ENCODE data around the gene PATZ1.
"Not testable (repeated sequence)": the region's sequence is repeated elsewhere in the genome, so short reads cannot be mapped to it uniquely, and the experiment has no call there.

PATZ1 gene

DNA sequence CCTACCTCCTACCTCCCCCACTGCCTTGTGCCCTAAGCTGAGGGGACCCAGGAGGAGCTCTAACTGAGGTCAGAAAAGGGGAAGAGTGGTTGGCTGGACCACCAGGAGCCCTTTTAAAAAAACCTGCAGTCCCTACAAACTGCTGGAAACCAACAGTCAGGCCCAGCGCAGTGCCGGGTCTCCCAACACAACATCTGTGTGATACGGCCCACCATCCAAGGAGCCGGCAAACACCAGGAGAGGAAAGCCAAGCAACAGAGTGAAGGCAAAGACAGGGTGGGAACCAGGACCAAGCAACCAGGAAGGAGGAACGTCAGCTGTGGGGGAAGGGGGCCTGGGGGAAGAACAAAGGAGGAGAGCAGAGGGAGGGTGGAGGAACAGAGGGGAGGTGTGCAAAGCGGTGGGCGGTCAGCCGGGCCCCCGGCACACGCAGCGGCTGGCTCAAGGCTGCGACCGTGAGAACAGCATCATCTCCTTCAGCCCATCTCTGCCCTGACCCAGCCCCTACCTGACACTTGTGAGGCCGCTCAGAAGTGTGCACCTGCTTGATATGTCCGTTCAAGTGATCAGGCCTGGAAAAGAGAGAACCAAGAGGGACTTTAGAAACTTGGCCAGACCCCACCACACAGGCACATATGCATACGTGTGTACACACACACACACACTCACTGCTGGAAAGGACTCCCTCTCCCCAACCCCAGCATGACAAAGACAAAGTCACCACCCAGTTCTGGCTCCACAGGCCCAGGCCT, 3.6 kb downstream of the PATZ1 start:
- no peak for DNase-seq

DNA sequence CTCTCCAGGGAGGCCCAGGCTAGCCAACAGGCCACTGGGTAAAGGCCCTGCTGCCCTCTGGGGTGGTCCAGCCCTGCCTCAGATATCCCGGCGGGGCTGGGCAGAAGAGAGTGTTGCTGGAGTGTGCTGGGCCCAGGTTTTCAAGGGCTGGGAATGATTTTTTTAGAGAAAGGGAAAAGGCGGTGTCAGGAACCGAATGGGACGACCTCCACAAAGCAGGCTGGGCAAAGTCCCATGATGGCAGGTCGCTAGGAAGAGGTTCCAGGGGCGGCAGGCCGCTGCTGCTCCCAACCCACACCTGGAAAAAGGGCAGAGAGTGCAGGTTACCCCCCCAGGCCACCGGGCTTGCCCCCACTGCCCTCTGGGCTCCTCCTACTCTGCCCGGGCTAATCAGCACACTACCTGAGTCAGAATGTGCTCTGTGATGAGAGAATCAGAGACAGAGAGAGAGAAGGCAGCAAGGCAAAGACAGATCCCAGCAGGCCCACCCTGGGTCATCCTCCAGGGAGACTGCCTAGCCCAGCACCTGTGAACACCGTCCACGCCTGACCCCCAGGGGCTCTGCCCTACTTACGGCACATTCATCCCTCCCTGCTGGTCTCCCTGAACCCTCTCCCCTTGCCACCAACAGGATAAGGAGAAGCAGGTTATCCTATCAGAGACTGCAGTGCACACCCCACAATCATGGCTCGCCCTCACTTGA, 4.6 kb downstream of the PATZ1 start:
- DNase-seq: no peak

DNA sequence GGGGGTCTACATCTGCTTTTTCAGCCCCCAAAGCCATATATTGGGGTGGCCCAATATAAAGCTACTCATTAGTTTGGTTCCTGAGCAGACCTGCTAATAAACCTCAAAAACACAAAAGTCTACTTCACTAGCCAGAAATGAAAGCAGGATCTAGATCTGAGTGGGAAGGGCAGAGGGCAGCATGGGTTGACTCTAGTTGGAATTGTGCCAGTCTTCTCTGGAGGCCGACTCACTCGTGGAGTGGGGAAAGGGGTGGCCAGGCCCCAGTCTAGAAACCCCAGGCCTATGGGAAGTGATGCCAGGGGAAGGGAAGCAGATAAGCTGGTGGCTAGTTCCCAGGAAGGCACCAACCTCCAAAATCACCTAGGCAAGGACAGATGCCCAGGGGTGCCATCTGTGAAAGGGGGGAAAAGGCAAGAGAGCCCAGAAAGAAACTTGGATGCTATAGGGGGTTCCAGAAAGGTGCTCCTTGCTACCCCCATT, 5.3 kb downstream of the PATZ1 start:
- no peak for DNase-seq

DNA sequence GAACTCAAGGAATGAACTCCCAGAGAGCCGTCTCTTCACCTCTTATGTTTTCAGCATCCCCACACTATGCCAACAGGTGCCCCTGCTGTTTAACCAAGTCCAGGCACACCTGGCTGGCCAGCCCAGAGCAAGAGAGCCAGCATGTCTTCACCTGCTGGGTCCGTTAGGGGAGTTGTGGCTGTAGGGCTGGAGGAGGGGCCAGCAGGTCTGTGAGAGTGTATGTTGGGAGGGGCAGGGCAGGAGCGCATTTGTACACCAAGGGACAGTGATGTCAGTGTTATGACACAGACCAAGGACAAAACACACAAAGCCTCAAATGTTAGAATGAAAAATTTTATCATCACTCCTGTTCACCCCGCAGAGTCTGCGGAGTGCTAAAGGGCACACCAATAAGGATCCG, 5.8 kb downstream of the PATZ1 start:
- no peak for DNase-seq

DNA sequence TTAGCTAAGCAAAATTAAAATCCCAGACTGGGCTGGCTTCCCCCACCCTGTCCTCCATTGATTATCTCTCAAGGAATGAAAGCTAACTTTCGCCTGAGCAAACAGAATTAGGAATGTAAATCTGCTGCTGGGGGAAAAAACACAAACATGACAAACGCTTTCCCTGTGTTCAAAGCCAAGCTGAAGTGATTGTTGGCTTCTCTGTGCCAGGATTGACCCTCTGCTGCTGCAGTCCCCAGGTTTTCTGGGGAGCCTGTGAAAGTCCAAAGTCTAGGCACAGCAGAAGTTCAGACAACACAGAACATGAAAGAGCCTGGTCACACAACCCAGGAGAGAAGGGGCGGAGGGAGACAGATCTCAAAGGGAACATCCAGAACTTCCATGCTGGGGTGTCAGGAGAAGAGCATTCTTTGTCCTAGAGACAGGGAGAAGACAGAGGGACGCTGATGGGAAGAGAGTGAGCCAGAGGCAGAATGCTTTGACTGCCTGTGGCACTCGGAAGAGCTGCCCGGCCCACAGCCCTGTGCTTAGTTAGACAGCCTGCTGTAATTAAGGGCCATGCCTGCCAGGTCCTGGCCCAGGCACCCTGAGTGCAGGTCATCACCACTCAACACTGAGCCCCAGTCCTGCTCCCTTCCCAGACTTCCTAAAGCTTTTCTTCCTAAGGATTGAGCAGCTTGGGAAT, 6.9 kb downstream of the PATZ1 start:
- DNase-seq: no peak

DNA sequence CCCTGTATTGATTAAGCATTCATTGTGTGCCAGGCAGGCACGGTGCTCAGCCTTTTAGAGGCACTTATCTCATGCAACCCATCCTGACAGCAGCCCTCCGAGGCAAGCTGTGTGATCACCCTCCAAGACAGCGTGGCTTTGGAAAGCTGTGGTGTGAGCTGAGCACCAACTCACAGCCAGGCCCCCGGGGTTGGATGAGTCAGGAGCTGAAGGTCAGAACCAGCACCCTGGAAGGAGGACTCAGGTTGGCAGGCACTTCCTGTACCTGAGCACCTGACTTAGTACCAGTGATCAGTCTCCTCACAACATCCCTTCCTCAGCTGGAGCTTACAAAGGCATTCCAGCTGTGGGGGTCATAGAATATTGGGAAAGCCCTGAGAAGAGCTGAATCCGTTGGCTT, 9.0 kb downstream of the PATZ1 start:
- DNase-seq: no peak

DNA sequence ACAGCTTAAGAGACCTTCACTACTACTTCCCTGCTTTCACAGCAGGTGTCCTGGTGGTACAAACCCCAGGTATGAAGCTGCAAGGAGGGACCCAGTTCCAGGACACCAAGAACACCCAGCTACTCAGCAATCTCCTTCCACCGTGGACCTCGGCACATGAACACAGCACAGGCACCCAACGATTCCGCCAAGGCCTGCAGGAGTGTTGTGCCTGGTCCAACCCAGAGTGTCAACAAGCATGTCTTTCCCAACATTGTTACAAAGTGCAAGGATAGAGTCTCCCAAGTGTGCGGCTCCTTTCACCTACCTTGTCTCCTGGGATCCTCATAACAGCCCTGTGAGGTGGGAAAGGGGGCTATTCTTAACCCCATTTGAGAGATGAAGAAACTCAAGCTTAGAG, 11.8 kb downstream of the PATZ1 start:
- DNase-seq: no peak

DNA sequence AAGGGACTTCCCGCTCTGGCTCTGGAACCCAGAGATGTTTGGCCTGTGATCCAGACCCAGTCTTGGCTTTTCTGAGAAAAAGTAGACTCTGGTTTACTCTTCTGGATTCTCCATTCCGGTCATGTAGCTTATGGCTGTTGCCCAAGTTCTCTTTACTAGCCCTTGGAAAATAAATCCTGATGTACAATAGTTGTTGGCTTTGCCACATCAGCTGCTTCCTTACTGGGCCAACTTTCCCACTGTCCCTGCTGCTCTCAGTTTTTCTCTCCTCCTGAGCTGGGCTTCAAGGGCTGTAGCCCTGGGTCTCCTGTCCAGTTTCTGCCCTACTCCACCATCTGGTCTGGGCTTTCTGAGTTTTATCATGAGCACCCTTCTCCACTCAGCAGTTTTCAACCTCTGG, 12.5 kb downstream of the PATZ1 start:
- DNase-seq: no peak

DNA sequence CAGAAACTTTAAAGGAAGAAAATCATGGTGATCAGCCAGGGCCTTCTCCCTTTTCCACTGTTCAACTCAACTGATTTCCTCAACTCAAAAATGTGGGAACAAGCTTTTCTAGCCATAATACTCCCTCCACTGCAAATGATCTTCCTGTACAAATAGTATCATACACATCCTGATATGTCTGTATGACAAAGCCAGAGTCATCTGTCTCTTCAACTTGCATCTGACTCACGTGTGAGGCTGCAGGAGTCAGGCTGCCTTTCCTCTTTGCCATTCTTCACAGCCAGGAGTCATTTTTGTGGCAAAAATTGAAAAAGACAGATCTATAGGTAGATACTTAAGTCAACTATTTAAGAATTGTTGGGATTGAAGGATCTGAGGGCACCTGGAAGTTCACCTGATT, 13.3 kb downstream of the PATZ1 start:
- no peak for DNase-seq

DNA sequence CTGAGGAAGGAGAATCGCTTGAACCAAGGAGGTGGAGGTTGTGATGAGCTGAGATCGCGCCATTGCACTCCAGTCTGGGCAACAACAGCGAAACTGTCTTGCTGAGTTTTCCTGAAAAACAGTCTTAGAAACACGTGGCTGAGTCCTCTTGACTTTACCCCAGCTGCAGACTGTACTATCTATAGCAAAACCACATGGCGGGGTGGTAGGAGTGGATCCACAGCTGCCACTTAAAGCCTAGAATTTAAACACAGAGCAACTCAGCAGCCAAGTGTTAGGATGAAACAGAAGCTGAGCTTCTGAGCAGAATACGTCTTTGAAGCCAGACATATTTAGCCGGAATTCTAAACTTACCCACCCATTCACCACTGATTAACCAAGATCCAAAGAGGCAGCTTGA, 14.1 kb downstream of the PATZ1 start:
- no peak for DNase-seq

DNA sequence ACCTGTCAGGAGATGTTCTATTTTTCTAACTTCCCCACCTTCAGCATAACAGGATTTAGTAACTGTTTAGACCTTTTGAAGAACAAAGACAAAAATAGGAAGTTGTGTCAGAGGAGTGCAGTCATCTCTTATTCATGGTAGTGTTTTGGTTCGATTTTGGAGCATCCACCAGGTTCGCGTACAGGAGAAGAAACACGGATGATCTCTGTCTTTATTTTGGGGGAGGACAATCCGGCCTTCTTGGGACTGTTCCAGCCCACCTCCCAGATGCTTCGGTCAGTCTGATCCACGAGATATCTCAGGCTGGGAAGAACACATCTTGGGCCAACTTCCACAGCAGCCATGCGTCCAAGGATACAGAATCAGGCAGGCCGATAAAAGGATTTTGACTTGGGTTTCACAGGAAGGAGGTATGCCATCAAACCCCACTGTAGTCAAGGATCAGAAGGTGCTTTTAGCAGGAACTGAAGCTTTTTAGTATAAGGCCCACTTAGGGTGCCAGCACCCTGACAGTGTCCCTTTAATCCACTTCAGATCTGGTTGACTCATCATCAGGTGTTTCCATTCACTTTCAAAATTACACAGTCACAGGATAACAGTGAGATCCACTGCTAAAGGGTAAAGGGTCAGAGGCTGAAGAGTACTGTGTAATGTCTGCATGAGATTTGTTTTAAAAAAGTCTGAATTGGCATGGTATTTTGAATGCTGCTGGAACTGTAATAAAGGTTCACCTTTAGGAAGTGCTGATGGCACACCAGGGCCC, 16.5 kb downstream of the PATZ1 start:
- DNase-seq: no peak

DNA sequence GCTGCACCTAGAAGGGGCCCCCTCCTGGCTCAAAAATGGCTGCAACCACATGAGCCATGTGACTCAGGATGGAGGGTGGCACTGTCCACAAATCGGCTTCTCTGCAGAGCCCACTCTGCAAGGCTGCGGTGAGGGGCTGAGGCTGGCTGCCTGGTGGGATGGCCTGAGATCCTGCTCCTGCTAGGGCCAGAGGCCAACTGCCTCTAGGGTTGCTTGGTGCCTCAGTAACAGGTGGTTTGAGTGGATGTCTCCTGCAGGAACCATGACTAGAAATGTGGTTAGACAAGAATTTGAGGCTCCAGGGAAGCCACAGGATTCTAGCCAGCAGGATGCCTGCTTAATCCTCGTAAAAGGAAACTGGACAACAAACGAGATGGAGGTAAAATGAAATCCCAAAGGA, 17.1 kb downstream of the PATZ1 start:
- DNase-seq: no peak

DNA sequence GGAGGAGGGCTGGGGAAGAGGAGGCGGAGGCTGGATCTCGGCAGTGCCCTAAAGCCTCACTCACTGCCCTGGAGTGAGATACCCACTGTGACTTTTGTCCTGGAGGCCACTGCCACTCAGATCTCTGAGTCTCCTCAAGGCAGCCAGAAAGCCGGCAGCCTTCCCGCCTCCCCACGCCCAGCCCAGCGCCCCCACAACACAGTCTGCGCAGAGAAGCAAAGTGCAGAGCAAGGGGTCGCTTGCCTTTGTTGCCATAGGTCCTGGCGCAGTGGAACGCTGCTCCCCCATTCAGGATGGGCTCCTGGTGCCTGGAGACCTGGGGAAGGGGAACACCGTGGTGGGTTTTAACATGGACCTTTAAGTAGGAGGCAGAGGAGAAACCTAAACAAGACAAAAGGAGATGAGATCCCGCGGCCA, 17.6 kb downstream of the PATZ1 start:
- DNase-seq: no peak

DNA sequence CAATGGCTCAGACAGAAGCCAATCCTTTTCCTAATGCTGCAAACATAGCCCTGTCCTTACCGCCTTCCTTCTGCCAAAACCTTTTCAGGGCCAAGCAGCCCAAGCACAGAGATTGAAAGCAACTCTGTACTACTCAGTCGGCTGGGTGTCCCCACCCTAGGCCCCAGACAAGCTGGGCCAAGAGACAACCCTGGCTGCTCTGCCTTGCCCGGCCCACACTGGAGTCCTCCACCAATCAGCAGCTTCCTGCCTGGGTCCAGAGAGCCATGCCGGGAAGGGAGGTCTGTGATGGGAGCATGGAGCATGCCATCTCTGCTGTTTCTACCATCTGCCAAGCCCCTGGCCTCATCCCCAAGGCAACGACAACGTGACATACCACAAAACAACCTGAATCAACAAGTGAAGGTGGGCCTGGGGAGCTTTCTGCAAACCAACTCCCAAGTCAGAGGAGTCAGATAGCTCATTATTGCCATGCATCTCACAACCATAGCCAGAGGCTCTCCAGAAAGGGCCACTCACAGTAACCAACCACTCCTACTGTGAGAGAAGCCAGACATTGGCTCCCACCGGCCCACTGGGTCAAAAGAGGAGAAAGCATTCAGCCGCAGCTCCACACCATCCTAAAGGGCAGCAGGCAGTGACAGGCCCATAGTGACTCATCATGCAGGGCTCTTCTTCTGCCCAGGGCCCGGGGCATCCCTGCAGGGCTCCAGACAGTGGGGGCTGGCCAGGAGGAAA, 18.2 kb downstream of the PATZ1 start:
- DNase-seq: no peak

DNA sequence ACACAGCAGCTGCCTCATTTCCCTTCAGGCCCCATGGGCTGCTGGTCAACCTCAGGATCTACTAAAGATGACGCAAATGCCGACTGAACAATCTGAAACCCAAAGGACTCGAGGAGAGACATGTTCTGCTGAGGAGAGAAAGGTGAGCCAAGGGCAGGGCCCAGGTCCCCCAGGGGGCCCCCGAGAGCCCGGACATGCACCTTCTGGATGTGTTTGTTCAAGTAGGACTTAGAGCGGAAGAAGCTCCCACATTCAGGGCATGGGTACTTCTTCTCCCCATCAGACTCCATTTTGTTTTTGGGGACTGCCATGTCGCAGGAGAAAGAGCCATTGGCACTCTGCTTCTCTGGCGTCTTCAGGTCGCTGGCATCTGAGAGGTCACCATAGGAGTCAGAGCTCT, 19.3 kb downstream of the PATZ1 start:
- DNase-seq: no peak

DNA sequence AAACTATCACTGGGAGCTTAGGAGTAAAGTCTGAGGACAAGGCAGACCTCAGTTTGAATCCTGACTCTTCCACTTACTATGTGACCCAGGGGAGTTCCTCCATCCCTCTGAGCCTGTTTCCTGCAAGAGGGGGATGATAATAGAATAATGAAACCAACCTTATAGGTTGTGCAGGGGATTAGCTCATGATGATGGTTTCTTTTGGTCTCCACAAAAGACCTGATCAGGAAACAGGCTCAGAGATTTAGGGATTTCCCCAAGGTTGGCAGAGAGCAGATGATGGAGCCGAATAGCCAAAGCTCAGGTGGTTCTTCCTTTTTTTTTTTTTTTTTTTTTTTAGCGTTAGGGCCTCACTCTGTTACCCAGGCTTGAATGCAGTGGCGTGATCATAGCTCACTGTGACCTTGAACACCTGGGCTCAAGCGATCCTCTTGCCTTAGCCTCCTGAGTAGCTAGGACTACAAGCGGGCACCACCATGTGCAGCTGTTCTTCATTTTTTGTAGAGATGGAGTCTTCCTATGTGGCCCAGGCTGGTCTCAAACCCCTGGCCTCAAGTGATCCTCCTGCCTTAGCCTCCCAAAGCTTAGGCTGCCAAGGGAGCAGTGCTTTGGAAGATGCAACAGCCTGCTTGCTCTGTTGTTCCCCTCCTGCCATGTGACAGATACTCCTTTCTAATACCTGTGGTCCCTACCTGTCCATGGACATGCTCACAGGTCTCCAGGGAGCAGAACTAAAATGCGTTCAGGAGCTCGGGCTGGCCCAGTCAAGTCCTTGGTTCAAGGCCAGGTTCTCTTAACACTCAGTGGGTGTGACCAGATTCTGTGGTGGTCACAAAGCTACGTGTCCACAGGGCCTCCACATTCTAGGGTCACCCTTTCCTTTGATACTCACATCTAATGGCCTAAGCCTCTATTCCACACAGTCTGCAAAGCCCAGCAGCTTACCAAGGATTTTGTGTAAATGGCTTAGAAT, 22.3 kb downstream of the PATZ1 start:
- no peak for DNase-seq

DNA sequence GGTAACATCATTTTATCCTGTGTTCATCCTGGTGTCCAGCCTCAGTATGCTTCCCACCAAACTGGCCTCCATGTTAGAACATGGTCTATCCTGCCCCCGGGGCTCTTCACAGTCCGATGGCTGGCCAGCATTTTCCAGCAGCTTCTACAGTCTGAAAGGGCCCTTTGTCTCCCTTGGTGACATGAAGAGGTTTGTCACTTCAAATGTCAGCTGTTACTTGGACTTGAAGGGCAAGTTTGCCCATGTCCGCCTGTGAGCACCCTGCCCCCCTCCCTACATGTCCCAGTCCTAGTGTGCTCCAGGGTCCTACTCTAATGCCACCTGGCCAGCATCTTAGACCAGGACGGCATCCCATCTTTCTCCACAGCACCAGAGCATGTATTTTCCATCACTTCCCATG, 24.7 kb downstream of the PATZ1 start:
- no peak for DNase-seq

DNA sequence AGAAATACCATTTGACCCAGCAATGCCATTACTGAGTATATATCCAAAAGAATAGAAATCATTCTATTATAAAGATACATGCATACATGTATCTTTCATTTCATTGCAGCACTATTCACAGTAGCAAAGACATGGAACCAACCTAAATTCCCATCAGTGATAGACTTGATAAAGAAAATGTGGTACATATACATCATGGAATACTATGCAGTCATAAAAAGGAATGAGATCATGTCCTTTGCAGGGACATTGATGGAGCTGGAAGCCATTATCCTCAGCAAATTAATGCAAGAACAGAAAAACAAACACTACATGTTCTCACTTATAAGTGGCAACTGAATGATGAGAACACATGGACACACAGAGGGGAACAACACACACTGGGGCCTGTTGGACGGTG, 31.9 kb downstream of the PATZ1 start:
- DNase-seq: not testable (repeated sequence)

DNA sequence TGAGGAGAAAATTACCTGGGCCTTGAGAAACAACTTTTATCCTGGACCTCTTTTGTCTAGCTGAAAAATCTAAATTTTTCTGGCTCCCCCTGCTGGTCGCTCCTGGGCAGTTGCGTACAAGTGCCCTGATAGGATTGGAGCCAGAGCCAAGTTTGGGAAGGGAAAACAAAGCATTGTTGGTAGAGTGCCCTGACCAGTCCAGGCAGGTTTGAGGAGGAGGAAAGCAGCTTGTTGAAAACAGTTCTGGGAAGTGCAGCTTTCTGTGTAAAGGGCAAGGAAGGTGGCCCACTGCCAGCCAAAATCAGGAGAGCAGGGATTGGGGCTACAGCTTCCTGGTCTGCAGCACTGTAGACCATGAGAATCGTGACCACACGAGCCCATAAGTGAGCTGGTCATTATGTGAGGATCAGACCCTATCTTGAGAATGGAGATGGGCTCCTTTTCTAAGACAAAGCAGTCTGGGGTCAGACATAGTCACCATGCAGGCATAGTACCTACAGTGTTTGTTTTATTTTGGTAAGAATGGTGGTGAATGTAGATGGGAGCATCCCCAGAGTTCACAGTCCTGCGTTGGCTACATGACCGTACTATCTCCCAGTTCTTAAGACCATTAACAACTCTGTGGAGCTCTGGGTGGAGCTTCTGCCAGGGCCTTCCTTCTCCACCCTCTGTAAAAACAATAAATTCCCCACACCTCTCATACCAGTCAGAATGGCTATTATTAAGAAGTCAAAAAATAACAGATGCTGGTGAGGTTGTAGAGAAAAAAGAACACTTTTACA, 32.6 kb downstream of the PATZ1 start:
- peak; percentile 69 for DNase-seq

DNA sequence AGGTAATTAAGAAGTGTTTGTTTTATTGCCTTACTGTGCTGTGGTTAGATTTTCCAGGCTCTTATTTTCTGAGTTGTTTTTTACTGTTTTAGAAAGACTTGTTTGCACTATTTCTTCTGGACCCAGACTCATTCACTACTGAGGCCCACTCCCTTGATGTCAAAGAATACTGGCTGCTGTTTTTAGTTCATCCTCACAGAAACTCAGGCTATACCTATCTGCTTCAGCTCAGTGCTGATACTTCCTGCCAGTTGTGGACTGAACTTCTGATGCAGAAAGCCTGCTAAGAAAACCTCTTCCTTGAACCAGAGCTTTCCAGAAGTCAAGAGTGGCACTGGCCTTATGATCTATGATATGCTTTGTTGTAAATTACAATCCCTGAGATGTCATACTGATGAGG, 38.0 kb downstream of the PATZ1 start:
- DNase-seq: no peak

Data from NCI-H1092 treated with DMSO at 0.1 percent for 48 hours (cell line).